GM12801 (cell line): ENCODE measurements around the gene CASP14.

ENCODE experiments used
- TF ChIP-seq, protein P1 (sequence below): IDR thresholded peaks from one replicate; pipeline ENCODE4 v1.5.1; 2011; ENCODE audit warnings: control low read depth; ENCODE audit not compliant: insufficient read length; ENCODE audit errors: extremely low read depth

The CASP14 gene, protein sequence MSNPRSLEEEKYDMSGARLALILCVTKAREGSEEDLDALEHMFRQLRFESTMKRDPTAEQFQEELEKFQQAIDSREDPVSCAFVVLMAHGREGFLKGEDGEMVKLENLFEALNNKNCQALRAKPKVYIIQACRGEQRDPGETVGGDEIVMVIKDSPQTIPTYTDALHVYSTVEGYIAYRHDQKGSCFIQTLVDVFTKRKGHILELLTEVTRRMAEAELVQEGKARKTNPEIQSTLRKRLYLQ

GRCh38 chr19:15048885-15049541, at the start of gene CASP14:
Gene CASP14 (plus strand): TSS chr19:15049480. CDS start chr19:15052252, 2,772 bp downstream.
- TF ChIP-seq, protein P1, sequence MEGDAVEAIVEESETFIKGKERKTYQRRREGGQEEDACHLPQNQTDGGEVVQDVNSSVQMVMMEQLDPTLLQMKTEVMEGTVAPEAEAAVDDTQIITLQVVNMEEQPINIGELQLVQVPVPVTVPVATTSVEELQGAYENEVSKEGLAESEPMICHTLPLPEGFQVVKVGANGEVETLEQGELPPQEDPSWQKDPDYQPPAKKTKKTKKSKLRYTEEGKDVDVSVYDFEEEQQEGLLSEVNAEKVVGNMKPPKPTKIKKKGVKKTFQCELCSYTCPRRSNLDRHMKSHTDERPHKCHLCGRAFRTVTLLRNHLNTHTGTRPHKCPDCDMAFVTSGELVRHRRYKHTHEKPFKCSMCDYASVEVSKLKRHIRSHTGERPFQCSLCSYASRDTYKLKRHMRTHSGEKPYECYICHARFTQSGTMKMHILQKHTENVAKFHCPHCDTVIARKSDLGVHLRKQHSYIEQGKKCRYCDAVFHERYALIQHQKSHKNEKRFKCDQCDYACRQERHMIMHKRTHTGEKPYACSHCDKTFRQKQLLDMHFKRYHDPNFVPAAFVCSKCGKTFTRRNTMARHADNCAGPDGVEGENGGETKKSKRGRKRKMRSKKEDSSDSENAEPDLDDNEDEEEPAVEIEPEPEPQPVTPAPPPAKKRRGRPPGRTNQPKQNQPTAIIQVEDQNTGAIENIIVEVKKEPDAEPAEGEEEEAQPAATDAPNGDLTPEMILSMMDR: no peak

DNA sequence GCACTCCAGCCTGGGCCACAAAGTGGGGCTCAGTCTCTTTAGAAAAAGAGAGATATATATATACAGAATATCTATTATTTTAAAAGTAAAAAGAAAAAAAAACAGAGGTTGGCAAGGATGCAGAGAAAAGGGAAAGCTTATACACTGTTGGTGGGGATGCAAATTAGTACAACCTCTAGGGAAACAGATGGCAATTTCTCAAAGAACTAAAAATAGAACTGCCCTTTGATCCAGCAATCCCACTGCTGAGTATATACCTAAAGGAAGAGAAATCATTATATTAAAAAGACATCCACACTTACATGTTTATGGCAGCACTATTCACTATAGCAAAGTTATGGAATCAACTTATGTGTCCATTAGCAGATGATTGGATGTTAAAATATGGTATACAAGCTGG, 41.0 kb upstream of the CASP14 start:
- TF ChIP-seq, protein P1: no peak

GRCh38 chr19:15010501-15011300, 38.6 kb upstream of the CASP14 start:
- TF ChIP-seq, protein P1: no peak

GRCh38 chr19:15014579-15014978, 34.7 kb upstream of the CASP14 start:
- TF ChIP-seq, protein P1: no peak

DNA sequence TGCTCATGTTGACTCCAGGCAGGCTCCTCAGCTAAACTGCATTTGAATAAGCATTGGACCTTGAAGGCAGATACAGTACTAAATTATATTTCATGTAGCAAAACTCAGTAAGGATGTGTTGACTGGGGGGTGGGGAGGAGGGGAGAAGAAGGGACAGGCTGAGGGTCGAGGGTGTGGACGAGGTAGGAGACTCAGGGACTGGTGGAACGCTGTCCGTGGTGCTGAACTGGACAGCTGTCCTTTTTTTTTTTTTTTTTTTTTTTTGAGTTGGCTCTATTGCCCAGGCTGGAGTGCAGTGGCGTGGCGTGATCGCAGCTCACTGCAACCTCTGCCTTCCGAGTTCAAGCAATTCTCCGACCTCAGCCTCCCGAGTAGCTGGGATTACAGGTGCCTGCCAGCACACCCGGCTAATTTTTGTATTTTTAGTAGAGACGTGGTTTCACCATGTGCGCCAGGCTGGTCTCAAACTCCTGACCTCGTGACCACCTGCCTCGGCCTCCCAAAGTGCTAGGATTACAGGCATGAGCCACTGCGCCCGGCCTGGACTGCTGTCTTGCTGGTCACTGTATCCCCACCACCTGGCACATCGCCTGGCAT, 33.2 kb upstream of the CASP14 start:
- TF ChIP-seq, protein P1: no peak

DNA sequence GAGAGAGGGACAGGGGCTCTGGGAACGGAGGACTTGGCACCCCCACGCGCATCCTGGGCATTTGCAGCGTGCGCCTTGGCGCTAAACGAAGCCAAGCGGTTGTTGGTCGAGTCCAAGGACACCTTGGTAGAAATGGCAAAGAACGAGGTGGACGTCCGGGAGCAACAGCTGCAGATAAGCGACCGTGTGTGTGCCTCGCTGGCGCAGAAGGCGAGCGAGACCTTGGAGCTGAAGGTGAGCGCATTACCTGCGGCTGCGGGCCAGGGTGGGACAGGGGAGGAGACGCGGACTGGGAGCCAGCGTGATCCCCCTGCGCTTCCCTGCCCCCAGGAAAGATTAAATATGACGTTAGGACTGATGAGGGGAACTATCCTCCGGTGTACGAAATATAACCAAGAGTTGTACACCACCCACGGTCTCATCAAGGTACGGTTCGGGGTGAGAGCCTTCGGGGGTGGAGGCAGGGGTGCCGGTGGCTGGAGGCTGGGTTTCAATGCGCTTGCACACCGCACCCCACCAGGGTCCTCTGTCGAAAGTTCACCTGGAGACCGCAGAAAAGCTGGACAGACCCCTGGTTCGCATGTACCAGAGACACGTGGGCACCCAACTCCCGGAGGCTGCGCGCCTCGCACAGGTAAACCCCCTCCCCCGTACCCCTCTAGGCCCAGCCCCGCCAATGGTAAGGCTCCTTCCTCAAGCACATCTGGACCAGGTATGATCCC, 27.8 kb upstream of the CASP14 start:
- TF ChIP-seq, protein P1: no peak

GRCh38 chr19:15022752-15023151, 26.5 kb upstream of the CASP14 start:
- TF ChIP-seq, protein P1: no peak
